ENCODE results near the gene TMEM258. TPM values are rescaled to one million over a fixed set of nuclear protein-coding genes. Genes with fewer than 3 reads are reported as not detected.

TMEM258 gene
- total RNA-seq, 5 donors from 2014 or later (not counting 1 experiment from before 2014, with no cell fraction given) = 68.1 to 96.0 (median 87.8) TPM

DNA sequence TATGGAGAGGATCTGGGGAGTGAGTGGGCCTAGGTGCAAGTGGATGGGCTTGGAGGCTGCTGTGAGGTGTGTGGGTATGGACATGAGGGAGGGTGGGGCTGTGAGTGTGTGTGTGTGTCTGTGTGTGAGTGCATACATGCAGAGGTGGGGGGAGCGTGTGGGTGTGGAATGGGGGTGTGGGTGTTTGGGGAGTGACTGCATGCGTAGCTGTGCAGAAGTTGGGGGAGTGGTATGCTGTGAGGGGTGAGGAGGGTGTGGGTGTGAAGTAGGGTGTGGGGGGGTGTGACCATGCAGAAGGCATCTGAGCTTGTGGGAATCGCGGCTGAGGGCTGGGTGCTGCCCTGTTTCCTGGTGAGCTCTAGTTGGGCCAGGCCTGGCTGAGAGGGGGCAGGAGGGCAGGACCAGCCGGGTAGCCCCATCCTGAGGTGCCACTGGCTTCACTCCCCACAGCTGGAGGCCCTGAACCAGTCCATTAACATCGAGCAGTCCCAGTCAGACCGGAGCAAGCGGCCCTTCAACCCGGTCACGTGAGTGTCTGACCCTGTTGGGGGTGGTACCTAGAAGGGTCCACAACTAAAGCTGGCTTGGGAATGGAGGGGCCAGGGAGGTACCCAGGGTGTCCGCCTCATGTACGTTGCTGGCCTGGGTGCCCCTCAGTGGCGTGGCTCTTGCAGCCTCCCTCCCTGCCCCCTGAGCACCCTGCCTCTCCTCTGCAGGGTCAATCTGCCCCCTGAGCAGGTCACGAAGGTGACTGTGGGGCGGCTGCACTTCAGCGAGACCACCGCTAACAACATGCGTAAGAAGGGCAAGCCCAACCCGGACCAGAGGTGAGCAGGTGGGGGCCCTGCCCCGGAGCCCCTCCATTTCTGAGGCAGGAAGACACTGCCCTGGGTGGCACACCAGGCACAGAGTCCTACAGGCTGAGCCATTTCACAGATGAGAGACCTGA lies 16.5 kb downstream of the TMEM258 start:
- H3K27me3 Mint-ChIP-seq = peaks cover 0 to 2% of the 10 kb centered on the region in 2 donors
- Histone ChIP-seq H3K4me1 (ENCODE audit: control insufficient read depth in 1 of 2, extremely low read depth in 1 of 2, insufficient read depth in 2 of 2, low read length in 2 of 2) (peaks cover 0 to 53% of the 10 kb centered on the region in 2 experiments), H3K36me3 (ENCODE audit: control insufficient read depth in 2 of 2, extremely low read depth in 1 of 2, insufficient read depth in 1 of 2, low read length in 1 of 2) (no peaks in the 10 kb centered on the region), H3K4me3 (ENCODE audit: control insufficient read depth in 1 of 2, extremely low read depth in 1 of 2, low read length in 1 of 2) (no peak overlapping the region), H3K27me3 (replicated peaks in 1 of 2; ENCODE audit: control insufficient read depth in 2 of 2, extremely low read depth in 1 of 2, insufficient read depth in 2 of 2, low read length in 1 of 2) (peaks cover 0 to 29% of the 10 kb centered on the region in 2 experiments), H3K27ac (ENCODE audit: low read length) (no peak overlapping the region), H3K9me3 (no peaks in the 10 kb centered on the region)
- no peak overlapping the region for H3K27ac Mint-ChIP-seq
- no peaks in the 10 kb centered on the region for H3K9me3 Mint-ChIP-seq
- no peak for ATAC-seq (replicated peaks in 1 of 4)
- no peaks in the 10 kb centered on the region for H3K36me3 Mint-ChIP-seq
- ChIA-PET CTCF (interaction anchor here (0.5 to 1.0 kb wide), 2 partner anchors 22 to 332 kb away, joined by 3 to 4 read pairs; no protein-coding TSS in a partner anchor), POLR2A (no interaction called here)
- WGBS (ENCODE audit: insufficient coverage) = 83% methylated on average over 17 of the region's 20 CpGs
- DNase-seq = peak in 2 of 35 experiments; percentile 14 to 21
- H3K4me3 Mint-ChIP-seq = peak overlapping the region in 1 of 3 donors; percentile 67
- H3K4me1 Mint-ChIP-seq = peaks cover 7 to 32% (median 16%) of the 10 kb centered on the region in 3 donors

DNA sequence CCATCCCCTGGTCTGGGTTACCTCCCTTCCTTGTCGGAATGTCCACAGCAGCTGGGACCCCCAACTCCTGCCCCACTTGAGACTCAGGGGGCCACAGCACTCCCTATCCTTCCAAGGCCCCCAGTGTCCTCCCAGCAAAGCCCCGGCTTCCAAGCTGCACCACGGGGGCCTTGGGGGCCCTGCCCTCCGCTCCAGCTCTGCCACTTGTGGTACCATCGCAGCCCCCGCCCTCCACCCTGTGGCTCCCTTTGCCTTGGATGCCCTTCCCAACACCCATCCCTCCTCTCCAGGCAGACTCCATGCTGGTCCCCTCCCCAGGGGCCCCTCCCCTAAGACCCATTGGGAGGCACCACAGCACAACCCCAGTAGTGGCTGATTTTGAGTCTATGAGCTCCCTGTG lies 17.3 kb downstream of the TMEM258 start:
- POLR2A ChIA-PET = no interaction called here
- H3K4me1 Mint-ChIP-seq = peaks cover 7 to 32% (median 16%) of the 10 kb centered on the region in 3 donors

DNA sequence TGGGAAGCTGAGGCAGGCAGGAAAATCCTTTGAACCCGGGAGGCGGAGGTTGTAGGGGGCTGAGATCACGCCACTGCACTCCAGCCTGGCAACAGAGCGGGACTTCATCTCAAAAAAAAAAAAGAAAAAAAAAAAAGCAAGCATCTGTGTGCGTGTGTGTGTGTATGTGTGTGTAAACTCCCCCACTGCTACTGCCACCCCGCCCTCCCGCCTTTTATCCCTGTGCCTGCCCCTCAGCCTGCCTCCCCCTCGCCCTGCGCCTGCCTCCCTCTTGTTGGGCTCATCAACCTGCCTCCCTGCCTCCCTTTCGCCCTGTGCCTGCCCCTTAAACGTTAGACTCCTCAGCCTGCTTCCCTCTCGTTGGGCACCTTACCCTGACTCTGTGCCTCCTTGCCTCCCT lies 18.0 kb downstream of the TMEM258 start:
- H3K9me3 ChIP-seq = no peaks in the 10 kb centered on the region
- H3K27ac ChIP-seq (ENCODE audit: low read length) = no peak overlapping the region
- POLR2A ChIA-PET = no interaction called here
- no peaks in the 10 kb centered on the region for H3K36me3 Mint-ChIP-seq
- H3K9me3 Mint-ChIP-seq = no peaks in the 10 kb centered on the region
- no peak overlapping the region for H3K27ac Mint-ChIP-seq
- WGBS (ENCODE audit: insufficient coverage) = 86% methylated on average over 8 of the region's 12 CpGs
- H3K4me3 ChIP-seq (ENCODE audit: control insufficient read depth in 1 of 2, extremely low read depth in 1 of 2, low read length in 1 of 2) = no peak overlapping the region
- H3K4me1 ChIP-seq (ENCODE audit: control insufficient read depth in 1 of 2, extremely low read depth in 1 of 2, insufficient read depth in 2 of 2, low read length in 2 of 2) = peaks cover 0 to 53% of the 10 kb centered on the region in 2 experiments
- no peaks in the 10 kb centered on the region for H3K36me3 ChIP-seq (ENCODE audit: control insufficient read depth in 2 of 2, extremely low read depth in 1 of 2, insufficient read depth in 1 of 2, low read length in 1 of 2)
- CTCF ChIA-PET = interaction anchor here in 1 of 2 donors (0.7 kb wide), 1 partner anchor 994 kb away, joined by 8 read pairs; no protein-coding TSS in a partner anchor
- peaks cover 0 to 26% of the 10 kb centered on the region in 2 experiments for H3K27me3 ChIP-seq (replicated peaks in 1 of 2; ENCODE audit: control insufficient read depth in 2 of 2, extremely low read depth in 1 of 2, insufficient read depth in 2 of 2, low read length in 1 of 2)
- H3K4me3 Mint-ChIP-seq = no peak overlapping the region
- DNase-seq (no peak), ATAC-seq (replicated peaks in 1 of 4) (no peak)
- peaks cover 0 to 2% of the 10 kb centered on the region in 2 donors for H3K27me3 Mint-ChIP-seq
- H3K4me1 Mint-ChIP-seq = peaks cover 7 to 32% (median 16%) of the 10 kb centered on the region in 3 donors

More for the DNA sequence above, 17.3 kb downstream of the TMEM258 start:
- Mint-ChIP-seq H3K4me3 (peak overlapping the region in 1 of 3 donors; percentile 1), H3K27ac (no peak overlapping the region), H3K9me3 (no peaks in the 10 kb centered on the region), H3K36me3 (no peaks in the 10 kb centered on the region), H3K27me3 (peaks cover 0 to 2% of the 10 kb centered on the region in 2 donors)
- H3K27me3 ChIP-seq (replicated peaks in 1 of 2; ENCODE audit: control insufficient read depth in 2 of 2, extremely low read depth in 1 of 2, insufficient read depth in 2 of 2, low read length in 1 of 2) = peaks cover 0 to 29% of the 10 kb centered on the region in 2 experiments
- ATAC-seq (replicated peaks in 1 of 4) (no peak), DNase-seq (no peak)
- no peak overlapping the region for H3K27ac ChIP-seq (ENCODE audit: low read length)
- H3K4me3 ChIP-seq (ENCODE audit: control insufficient read depth in 1 of 2, extremely low read depth in 1 of 2, low read length in 1 of 2) = no peak overlapping the region
- H3K36me3 ChIP-seq (ENCODE audit: control insufficient read depth in 2 of 2, extremely low read depth in 1 of 2, insufficient read depth in 1 of 2, low read length in 1 of 2) = no peaks in the 10 kb centered on the region
- WGBS (ENCODE audit: insufficient coverage) = 96% methylated on average over 5 of the region's 6 CpGs
- H3K9me3 ChIP-seq = no peaks in the 10 kb centered on the region
- CTCF ChIA-PET = interaction anchor here in 1 of 2 donors (1.0 kb wide), 1 partner anchor 333 kb away, joined by 3 read pairs; no protein-coding TSS in a partner anchor
- H3K4me1 ChIP-seq (ENCODE audit: control insufficient read depth in 1 of 2, extremely low read depth in 1 of 2, insufficient read depth in 2 of 2, low read length in 2 of 2) = peaks cover 0 to 53% of the 10 kb centered on the region in 2 experiments

DNA sequence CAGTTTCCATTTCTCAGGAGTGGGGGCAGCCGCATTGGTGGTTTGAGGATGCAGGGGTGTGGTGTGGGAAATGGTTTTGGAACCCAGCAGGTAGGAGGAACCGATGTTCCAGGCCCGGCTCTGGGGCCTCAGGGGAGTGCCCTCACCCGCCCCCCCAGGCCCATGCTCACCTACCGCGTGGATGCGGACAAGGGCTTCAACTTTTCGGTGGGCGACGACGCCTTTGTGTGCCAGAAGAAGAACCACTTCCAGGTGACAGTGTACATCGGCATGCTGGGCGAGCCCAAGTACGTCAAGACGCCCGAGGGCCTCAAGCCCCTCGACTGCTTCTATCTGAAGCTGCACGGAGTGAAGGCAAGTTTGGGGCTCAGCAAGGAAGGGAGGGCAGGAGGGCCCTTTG lies 18.6 kb downstream of the TMEM258 start:
- DNase-seq (no peak), ATAC-seq (replicated peaks in 1 of 4) (no peak)
- ChIA-PET CTCF (interaction anchor here in 1 of 2 donors (0.7 kb wide), 1 partner anchor 993 kb away, joined by 8 read pairs; no protein-coding TSS in a partner anchor), POLR2A (no interaction called here)
- peaks cover 0 to 26% of the 10 kb centered on the region in 2 experiments for H3K27me3 ChIP-seq (replicated peaks in 1 of 2; ENCODE audit: control insufficient read depth in 2 of 2, extremely low read depth in 1 of 2, insufficient read depth in 2 of 2, low read length in 1 of 2)
- peaks cover 0 to 53% of the 10 kb centered on the region in 2 experiments for H3K4me1 ChIP-seq (ENCODE audit: control insufficient read depth in 1 of 2, extremely low read depth in 1 of 2, insufficient read depth in 2 of 2, low read length in 2 of 2)
- H3K4me3 Mint-ChIP-seq = no peak overlapping the region
- no peaks in the 10 kb centered on the region for H3K36me3 Mint-ChIP-seq
- H3K36me3 ChIP-seq (ENCODE audit: control insufficient read depth in 2 of 2, extremely low read depth in 1 of 2, insufficient read depth in 1 of 2, low read length in 1 of 2) = no peaks in the 10 kb centered on the region
- no peak overlapping the region for H3K4me3 ChIP-seq (ENCODE audit: control insufficient read depth in 1 of 2, extremely low read depth in 1 of 2, low read length in 1 of 2)
- no peaks in the 10 kb centered on the region for H3K9me3 Mint-ChIP-seq
- peaks cover 0 to 2% of the 10 kb centered on the region in 2 donors for H3K27me3 Mint-ChIP-seq
- H3K27ac ChIP-seq (ENCODE audit: low read length) = no peak overlapping the region
- peaks cover 7 to 32% (median 16%) of the 10 kb centered on the region in 3 donors for H3K4me1 Mint-ChIP-seq
- H3K27ac Mint-ChIP-seq = no peak overlapping the region
- no peaks in the 10 kb centered on the region for H3K9me3 ChIP-seq
- WGBS (ENCODE audit: insufficient coverage) = 94% methylated on average over 13 of the region's 18 CpGs

DNA sequence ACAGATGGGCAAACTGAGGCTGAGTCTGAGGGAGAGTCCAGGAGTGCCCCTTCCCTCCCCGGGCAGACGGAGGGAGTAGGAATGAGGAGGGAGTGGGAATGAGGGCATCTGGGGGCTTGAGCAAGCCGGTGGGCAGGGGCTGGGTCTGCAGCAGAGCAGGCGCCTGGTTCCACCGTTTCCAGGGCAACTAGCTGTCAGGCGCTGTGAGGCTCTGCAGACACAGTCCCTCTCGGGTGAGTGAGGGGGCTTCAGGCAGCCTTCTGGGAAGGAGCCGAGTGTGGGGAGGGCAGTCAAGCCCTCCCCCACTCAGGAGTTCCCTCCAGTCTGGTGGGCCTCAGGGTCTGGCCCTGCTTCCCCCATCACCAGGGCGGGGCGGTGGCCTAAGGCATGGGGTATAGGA lies 19.0 kb downstream of the TMEM258 start:
- ChIA-PET CTCF (no interaction called here), POLR2A (no interaction called here)
- Histone ChIP-seq H3K27ac (ENCODE audit: low read length) (no peak overlapping the region), H3K27me3 (replicated peaks in 1 of 2; ENCODE audit: control insufficient read depth in 2 of 2, extremely low read depth in 1 of 2, insufficient read depth in 2 of 2, low read length in 1 of 2) (peaks cover 0 to 26% of the 10 kb centered on the region in 2 experiments), H3K9me3 (no peaks in the 10 kb centered on the region), H3K36me3 (ENCODE audit: control insufficient read depth in 2 of 2, extremely low read depth in 1 of 2, insufficient read depth in 1 of 2, low read length in 1 of 2) (no peaks in the 10 kb centered on the region), H3K4me1 (ENCODE audit: control insufficient read depth in 1 of 2, extremely low read depth in 1 of 2, insufficient read depth in 2 of 2, low read length in 2 of 2) (peaks cover 0 to 53% of the 10 kb centered on the region in 2 experiments), H3K4me3 (ENCODE audit: control insufficient read depth in 1 of 2, extremely low read depth in 1 of 2, low read length in 1 of 2) (no peak overlapping the region)
- ATAC-seq (replicated peaks in 1 of 4) (no peak), DNase-seq (no peak)
- Mint-ChIP-seq H3K27me3 (no peaks in the 10 kb centered on the region), H3K36me3 (no peaks in the 10 kb centered on the region), H3K4me1 (peaks cover 7 to 32% (median 16%) of the 10 kb centered on the region in 3 donors), H3K4me3 (no peak overlapping the region), H3K27ac (no peak overlapping the region), H3K9me3 (no peaks in the 10 kb centered on the region)
- WGBS (ENCODE audit: insufficient coverage) = 98% methylated on average over 5 of the region's 10 CpGs

DNA sequence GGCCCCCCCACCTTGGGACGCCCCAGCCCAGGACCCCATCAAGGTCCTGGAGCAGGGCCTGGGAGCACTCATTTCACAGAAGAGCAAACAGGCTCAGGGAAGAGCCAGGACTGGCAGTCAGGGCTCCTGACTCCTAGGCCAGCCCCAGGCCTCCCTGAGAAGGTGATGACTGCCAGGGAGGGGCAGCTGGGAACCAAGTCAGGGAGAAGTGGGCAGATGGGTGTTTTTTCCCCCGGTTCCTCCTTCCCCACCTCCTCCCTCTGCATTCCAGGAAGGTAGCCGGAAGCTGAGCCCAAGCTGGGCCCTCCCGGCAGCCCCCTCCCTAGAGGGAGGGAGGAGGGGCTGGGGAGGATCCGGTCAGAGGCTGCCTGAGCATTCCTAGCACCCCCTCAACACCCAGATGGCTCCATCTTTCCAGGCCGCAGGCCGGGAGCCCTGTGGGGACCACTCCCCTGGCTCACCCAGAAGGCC lies 20.4 kb downstream of the TMEM258 start:
- ChIA-PET CTCF (interaction anchor here in 1 of 2 donors (0.6 kb wide), 1 partner anchor 1256 kb away, joined by 3 read pairs; no protein-coding TSS in a partner anchor), POLR2A (no interaction called here)
- peaks cover 0 to 23% (median 11%) of the 10 kb centered on the region in 3 donors for H3K4me1 Mint-ChIP-seq

More for the DNA sequence above, 20.4 kb downstream of the TMEM258 start:
- ATAC-seq (replicated peaks in 1 of 4) (no peak), DNase-seq (no peak)
- no peaks in the 10 kb centered on the region for H3K9me3 ChIP-seq
- peaks cover 0 to 16% of the 10 kb centered on the region in 2 experiments for H3K27me3 ChIP-seq (replicated peaks in 1 of 2; ENCODE audit: control insufficient read depth in 2 of 2, extremely low read depth in 1 of 2, insufficient read depth in 2 of 2, low read length in 1 of 2)
- Mint-ChIP-seq H3K4me3 (no peak overlapping the region), H3K36me3 (no peaks in the 10 kb centered on the region), H3K9me3 (no peaks in the 10 kb centered on the region), H3K27ac (no peak overlapping the region), H3K27me3 (no peaks in the 10 kb centered on the region)
- H3K4me1 ChIP-seq (ENCODE audit: control insufficient read depth in 1 of 2, extremely low read depth in 1 of 2, insufficient read depth in 2 of 2, low read length in 2 of 2) = peaks cover 0 to 42% of the 10 kb centered on the region in 2 experiments
- no peaks in the 10 kb centered on the region for H3K36me3 ChIP-seq (ENCODE audit: control insufficient read depth in 2 of 2, extremely low read depth in 1 of 2, insufficient read depth in 1 of 2, low read length in 1 of 2)
- no peak overlapping the region for H3K27ac ChIP-seq (ENCODE audit: low read length)
- 80% methylated on average over 1 of the region's 7 CpGs for WGBS (ENCODE audit: insufficient coverage)
- no peak overlapping the region for H3K4me3 ChIP-seq (ENCODE audit: control insufficient read depth in 1 of 2, extremely low read depth in 1 of 2, low read length in 1 of 2)
